ENCODE results near the gene HOXC9. TPM values are rescaled to one million over a fixed set of nuclear protein-coding genes. Genes with fewer than 3 reads are reported as not detected.

The HOXC9 gene
- total RNA-seq, 4 donors from 2014 or later: 13.6 to 37.7 (median 26.3) TPM

GRCh38 chr12:54016478-54016964, 16.6 kb downstream of the HOXC9 start:
- TF ChIP-seq, protein P1, sequence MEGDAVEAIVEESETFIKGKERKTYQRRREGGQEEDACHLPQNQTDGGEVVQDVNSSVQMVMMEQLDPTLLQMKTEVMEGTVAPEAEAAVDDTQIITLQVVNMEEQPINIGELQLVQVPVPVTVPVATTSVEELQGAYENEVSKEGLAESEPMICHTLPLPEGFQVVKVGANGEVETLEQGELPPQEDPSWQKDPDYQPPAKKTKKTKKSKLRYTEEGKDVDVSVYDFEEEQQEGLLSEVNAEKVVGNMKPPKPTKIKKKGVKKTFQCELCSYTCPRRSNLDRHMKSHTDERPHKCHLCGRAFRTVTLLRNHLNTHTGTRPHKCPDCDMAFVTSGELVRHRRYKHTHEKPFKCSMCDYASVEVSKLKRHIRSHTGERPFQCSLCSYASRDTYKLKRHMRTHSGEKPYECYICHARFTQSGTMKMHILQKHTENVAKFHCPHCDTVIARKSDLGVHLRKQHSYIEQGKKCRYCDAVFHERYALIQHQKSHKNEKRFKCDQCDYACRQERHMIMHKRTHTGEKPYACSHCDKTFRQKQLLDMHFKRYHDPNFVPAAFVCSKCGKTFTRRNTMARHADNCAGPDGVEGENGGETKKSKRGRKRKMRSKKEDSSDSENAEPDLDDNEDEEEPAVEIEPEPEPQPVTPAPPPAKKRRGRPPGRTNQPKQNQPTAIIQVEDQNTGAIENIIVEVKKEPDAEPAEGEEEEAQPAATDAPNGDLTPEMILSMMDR (IDR thresholded peaks at IDR 0.05 in 4 of 5, conservative IDR thresholded peaks at IDR 0.05 in 1 of 5): no peak
- TF ChIP-seq POLR2A (IDR thresholded peaks at IDR 0.05): peak in 1 of 2 donors; percentile 15
- in situ Hi-C loops (cut with MboI; ENCODE audit: low sequenced_read_pairs in 4 of 4) (loop anchor here in 2 of 4 donors (10.0 to 25.0 kb wide), 2 partner anchors 188 to 346 kb away; partner anchors contain the start of gene GPR84 (in 2 of the 2)), intact Hi-C loops (cut with DNase I; ENCODE audit: low total_unique reads) (loop anchor here (5.0 kb wide), 1 partner anchor 266 kb away; the partner anchor contains the start of genes CBX5 and HNRNPA1)
- H3K4me1 ChIP-seq: peaks cover 52 to 61% of the 10 kb centered on the region in 2 donors
- DNase-seq: no peak
- no peaks in the 10 kb centered on the region for H3K36me3 ChIP-seq
- H3K4me3 ChIP-seq: peak overlapping the region; percentile 62 to 70 (median 68)
- ATAC-seq: no peak
- no peaks in the 10 kb centered on the region for H3K9me3 ChIP-seq
- H3K27ac ChIP-seq: peak overlapping the region; percentile 94 to 100 (median 98)
- no peaks in the 10 kb centered on the region for H3K27me3 ChIP-seq

DNA sequence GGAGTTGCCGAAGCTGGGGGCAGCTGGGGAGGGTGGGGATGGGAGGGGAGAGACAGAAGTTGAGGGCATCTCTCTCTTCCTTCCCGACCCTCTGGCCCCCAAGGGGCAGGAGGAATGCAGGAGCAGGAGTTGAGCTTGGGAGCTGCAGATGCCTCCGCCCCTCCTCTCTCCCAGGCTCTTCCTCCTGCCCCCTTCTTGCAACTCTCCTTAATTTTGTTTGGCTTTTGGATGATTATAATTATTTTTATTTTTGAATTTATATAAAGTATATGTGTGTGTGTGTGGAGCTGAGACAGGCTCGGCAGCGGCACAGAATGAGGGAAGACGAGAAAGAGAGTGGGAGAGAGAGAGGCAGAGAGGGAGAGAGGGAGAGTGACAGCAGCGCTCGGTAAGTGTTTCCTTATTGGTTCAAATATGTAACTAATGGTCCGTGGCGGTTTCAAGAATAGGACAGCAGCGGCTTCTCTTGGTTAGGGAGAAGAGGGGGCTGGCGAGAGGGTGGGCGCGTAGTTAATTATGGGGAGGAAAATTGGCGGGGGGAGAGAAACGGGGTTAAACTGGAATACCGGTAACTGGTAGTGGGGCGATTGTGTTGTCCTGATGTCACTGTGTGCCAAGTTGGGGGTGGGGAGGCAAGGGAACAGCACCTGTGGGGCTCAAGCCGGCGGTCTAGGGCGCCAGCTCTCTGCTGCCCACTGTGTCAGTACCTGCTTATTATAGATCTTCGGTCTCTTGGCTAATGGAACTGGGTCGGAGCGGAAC, 17.2 kb downstream of the HOXC9 start:
- peak; percentile 49 to 51 for ATAC-seq
- in situ Hi-C loops (cut with MboI; ENCODE audit: low sequenced_read_pairs in 4 of 4) (loop anchor here in 2 of 4 donors (10.0 to 25.0 kb wide), 2 partner anchors 188 to 345 kb away; partner anchors contain the start of gene GPR84 (in 2 of the 2)), intact Hi-C loops (cut with DNase I; ENCODE audit: low total_unique reads) (loop anchor here (5.0 kb wide), 1 partner anchor 265 kb away; the partner anchor contains the start of genes CBX5 and HNRNPA1)
- H3K9me3 ChIP-seq: no peaks in the 10 kb centered on the region
- no peaks in the 10 kb centered on the region for H3K36me3 ChIP-seq
- TF ChIP-seq, protein P1 (IDR thresholded peaks at IDR 0.05 in 4 of 5, conservative IDR thresholded peaks at IDR 0.05 in 1 of 5): no peak
- TF ChIP-seq POLR2A (IDR thresholded peaks at IDR 0.05): no peak
- peak overlapping the region; percentile 62 to 70 (median 68) for H3K4me3 ChIP-seq
- H3K27me3 ChIP-seq: no peaks in the 10 kb centered on the region
- H3K27ac ChIP-seq: peak overlapping the region; percentile 94 to 100 (median 98)
- peak; percentile 73 to 88 for DNase-seq
- H3K4me1 ChIP-seq: peaks cover 56 to 63% of the 10 kb centered on the region in 2 donors

GRCh38 chr12:54017878-54018467, 18.0 kb downstream of the HOXC9 start:
- Histone ChIP-seq H3K9me3 (no peaks in the 10 kb centered on the region), H3K36me3 (no peaks in the 10 kb centered on the region), H3K4me1 (peaks cover 59 to 71% of the 10 kb centered on the region in 2 donors), H3K4me3 (peak overlapping the region; percentile 62 to 70 (median 68)), H3K27ac (peak overlapping the region; percentile 94 to 100 (median 98)), H3K27me3 (no peaks in the 10 kb centered on the region)
- DNase-seq (peak; percentile 80 to 86), ATAC-seq (peak; percentile 49 to 56)
- intact Hi-C loops (cut with DNase I; ENCODE audit: low total_unique reads): loop anchor here (2.0 to 5.0 kb wide), 2 partner anchors 31 to 264 kb away; partner anchors contain the start of genes CBX5 and HNRNPA1
- in situ Hi-C loops (cut with MboI; ENCODE audit: low sequenced_read_pairs in 4 of 4): loop anchor here in 2 of 4 donors (10.0 to 25.0 kb wide), 2 partner anchors 187 to 344 kb away; partner anchors contain the start of gene GPR84 (in 2 of the 2)
- TF ChIP-seq, protein P1 (IDR thresholded peaks at IDR 0.05 in 4 of 5, conservative IDR thresholded peaks at IDR 0.05 in 1 of 5): peak in 1 of 5 experiments; percentile 26
- peak; percentile 84 to 89 for TF ChIP-seq POLR2A (IDR thresholded peaks at IDR 0.05)

GRCh38 chr12:54018468-54018984, 18.6 kb downstream of the HOXC9 start:
- Histone ChIP-seq H3K4me3 (peak overlapping the region; percentile 62 to 70 (median 68)), H3K9me3 (no peaks in the 10 kb centered on the region), H3K27ac (peak overlapping the region; percentile 94 to 100 (median 98)), H3K27me3 (no peaks in the 10 kb centered on the region), H3K4me1 (peaks cover 59 to 74% of the 10 kb centered on the region in 2 donors), H3K36me3 (no peaks in the 10 kb centered on the region)
- ATAC-seq (peak in 1 of 2 donors; percentile 5), DNase-seq (peak in 1 of 2 donors; percentile 68)
- in situ Hi-C loops (cut with MboI; ENCODE audit: low sequenced_read_pairs in 4 of 4) (loop anchor here in 2 of 4 donors (10.0 to 25.0 kb wide), 2 partner anchors 186 to 344 kb away; partner anchors contain the start of gene GPR84 (in 2 of the 2)), intact Hi-C loops (cut with DNase I; ENCODE audit: low total_unique reads) (loop anchor here (2.0 to 5.0 kb wide), 2 partner anchors 32 to 264 kb away; partner anchors contain the start of genes CBX5 and HNRNPA1)
- TF ChIP-seq, protein P1 (IDR thresholded peaks at IDR 0.05 in 4 of 5, conservative IDR thresholded peaks at IDR 0.05 in 1 of 5): no peak
- TF ChIP-seq POLR2A (IDR thresholded peaks at IDR 0.05): no peak
